ENCODE measurements around the gene OPRL1.

- TF ChIP-seq CTCF (conservative IDR thresholded peaks at IDR 0.05) (no peak), EZH2 (IDR thresholded peaks at IDR 0.05; ENCODE audit: low read depth) (no peak)
These were observed 12.8 kb upstream of the OPRL1 start for GRCh38 chr20:64067005-64067632.

All from PC-9 (cell line).